Right lobe of liver (tissue), 6 donors: ENCODE measurements around the gene ABHD11. TPM values are rescaled to one million over a fixed set of nuclear protein-coding genes. Genes with fewer than 3 reads are reported as not detected.
"Not testable (repeated sequence)": the region's sequence is repeated elsewhere in the genome, so short reads cannot be mapped to it uniquely, and the experiment has no call there.

ENCODE experiments used
- ATAC-seq, 4 donors: fragments of 200-7000 bp; cut with Tn5 transposase; one replicate each; pipeline ENCODE4 v1.9.1; 2020; ENCODE audit warnings: mild to moderate bottlenecking in 4 of 4, moderate library complexity in 4 of 4
- DNase-seq, 3 donors: peaks; one replicate each; pipeline ENCODE4 v3.0.0-alpha.2; 2020
- H3K27ac ChIP-seq, 3 donors: fragments of 200-600 bp; one replicate each; pipeline ENCODE4 v1.8.0; 2022
- H3K27me3 ChIP-seq, 2 donors: fragments of 200-600 bp; one replicate each; pipeline ENCODE4 v1.8.0; 2022
- H3K36me3 ChIP-seq, 4 donors: fragments of 200-600 bp; sonication (generic) in 1 of 4; one replicate each; pipeline versions ENCODE4 v1.5.1 to v1.8.0; 2017 to 2022; ENCODE audit warnings: control low read depth in 1 of 4
- H3K4me1 ChIP-seq, 4 donors: fragments of 200-600 bp; sonication (generic) in 1 of 4; one replicate each; pipeline versions ENCODE4 v1.5.1 to v1.8.0; 2017 to 2022; ENCODE audit warnings: control low read depth in 1 of 4
- H3K4me3 ChIP-seq, 3 donors: fragments of 200-600 bp; one replicate each; pipeline ENCODE4 v1.8.0; 2022
- H3K9me3 ChIP-seq, 4 donors: fragments of 200-600 bp; sonication (generic) in 1 of 4; one replicate each; pipeline versions ENCODE4 v1.5.1 to v1.8.0; 2017 to 2022; ENCODE audit warnings: control low read depth in 1 of 4
- POLR2A ChIP-seq: fragments of 450-650 bp; IDR thresholded peaks from one replicate; pipeline ENCODE4 v1.6.1; 2017; ENCODE audit warnings: antibody characterized with exemption, mild to moderate bottlenecking
- WGBS: methylation state at CpG from one replicate; pipeline ENCODE4 v1.1.6; 2018; ENCODE audit warnings: low coverage, low lambda C conversion rate; ENCODE audit not compliant: insufficient coverage; ENCODE audit errors: missing lambda C conversion rate; 5-methylcytosine and 5-hydroxymethylcytosine counted together
- intact Hi-C, 2 donors: fragments of 100-400 bp; cut with DNase I; formaldehyde crosslinking; loops; one replicate each; pipeline versions ENCODE4 v1.11.2 to v1.14.1; 2022
- total RNA-seq, 6 experiments: library from RNA; depleted of rRNA in 2 of 6; stranded (reverse); fragments of >200 nt in 2 of 6; fragmentation: NEBNext Ultra II Directional in 3 of 6; extraction: Animal tissue kit (Norgen Biotek cat#: 25700) in 3 of 6; gene quantifications; one replicate each; pipeline versions ENCODE4 v1.1.0 to v1.2.4, GENCODE V29; 2016 to 2023
- TF ChIP-seq, protein P1 (sequence below), 4 donors: fragments of 200-600 bp in 3 of 4; fragments of 450-650 bp in 1 of 4; IDR thresholded peaks; one replicate each; pipeline versions ENCODE4 v1.5.1 to v1.8.0; 2016 to 2022; ENCODE audit warnings: antibody characterized with exemption in 4 of 4, mild to moderate bottlenecking in 2 of 4
- donor health status: DM: no; HTN: yes; CAD: no.
- donor health status: DM: no; HTN: no; CAD: no.
- donor health status: DM: no; HTN: no; CAD: no.
- donor health status: DM: no; HTN: yes; CAD: no.
- donor health status: DM: no; HTN: yes; CAD: no.

Gene ABHD11
- total RNA-seq, 6 experiments from 2014 or later: 5.6 to 8.4 (median 7.0) TPM

DNA sequence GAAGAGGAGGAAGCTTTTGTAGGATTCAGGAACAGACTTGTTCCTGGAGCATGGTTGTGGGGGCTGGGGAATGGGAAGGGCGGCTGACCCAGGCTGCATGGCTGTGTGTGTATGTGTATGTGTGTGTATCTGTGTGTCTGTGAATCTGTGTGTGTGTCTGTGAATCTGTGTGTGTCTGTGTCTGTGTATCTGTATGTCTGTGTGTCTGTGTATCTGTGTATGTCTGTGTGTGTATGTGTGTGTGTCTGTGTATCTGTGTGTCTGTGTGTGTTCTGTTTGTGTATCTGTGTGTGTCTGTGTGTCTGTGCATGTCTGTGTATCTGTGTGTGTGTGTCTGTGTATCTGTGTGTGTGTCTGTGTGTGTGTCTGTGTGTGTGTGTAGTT lies 12.5 kb downstream of the ABHD11 start:
- H3K4me3 ChIP-seq: no peak overlapping the region
- TF ChIP-seq, protein P1, sequence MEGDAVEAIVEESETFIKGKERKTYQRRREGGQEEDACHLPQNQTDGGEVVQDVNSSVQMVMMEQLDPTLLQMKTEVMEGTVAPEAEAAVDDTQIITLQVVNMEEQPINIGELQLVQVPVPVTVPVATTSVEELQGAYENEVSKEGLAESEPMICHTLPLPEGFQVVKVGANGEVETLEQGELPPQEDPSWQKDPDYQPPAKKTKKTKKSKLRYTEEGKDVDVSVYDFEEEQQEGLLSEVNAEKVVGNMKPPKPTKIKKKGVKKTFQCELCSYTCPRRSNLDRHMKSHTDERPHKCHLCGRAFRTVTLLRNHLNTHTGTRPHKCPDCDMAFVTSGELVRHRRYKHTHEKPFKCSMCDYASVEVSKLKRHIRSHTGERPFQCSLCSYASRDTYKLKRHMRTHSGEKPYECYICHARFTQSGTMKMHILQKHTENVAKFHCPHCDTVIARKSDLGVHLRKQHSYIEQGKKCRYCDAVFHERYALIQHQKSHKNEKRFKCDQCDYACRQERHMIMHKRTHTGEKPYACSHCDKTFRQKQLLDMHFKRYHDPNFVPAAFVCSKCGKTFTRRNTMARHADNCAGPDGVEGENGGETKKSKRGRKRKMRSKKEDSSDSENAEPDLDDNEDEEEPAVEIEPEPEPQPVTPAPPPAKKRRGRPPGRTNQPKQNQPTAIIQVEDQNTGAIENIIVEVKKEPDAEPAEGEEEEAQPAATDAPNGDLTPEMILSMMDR (IDR thresholded peaks at IDR 0.05): no peak
- no peak for TF ChIP-seq POLR2A
- no peak for ATAC-seq
- H3K36me3 ChIP-seq: no peaks in the 10 kb centered on the region
- H3K27ac ChIP-seq: no peak overlapping the region
- DNase-seq: no peak
- no peaks in the 10 kb centered on the region for H3K9me3 ChIP-seq
- H3K4me1 ChIP-seq: peaks cover 0 to 8% (median 4%) of the 10 kb centered on the region in 4 donors
- WGBS: 45% methylated on average over 1 of the region's 1 CpG
- intact Hi-C loops: loop anchor here (5.0 to 10.0 kb wide), 3 partner anchors 51 to 119 kb away; partner anchors contain the start of gene MLXIPL (in 1 of the 2)
- H3K27me3 ChIP-seq: no peaks in the 10 kb centered on the region

DNA sequence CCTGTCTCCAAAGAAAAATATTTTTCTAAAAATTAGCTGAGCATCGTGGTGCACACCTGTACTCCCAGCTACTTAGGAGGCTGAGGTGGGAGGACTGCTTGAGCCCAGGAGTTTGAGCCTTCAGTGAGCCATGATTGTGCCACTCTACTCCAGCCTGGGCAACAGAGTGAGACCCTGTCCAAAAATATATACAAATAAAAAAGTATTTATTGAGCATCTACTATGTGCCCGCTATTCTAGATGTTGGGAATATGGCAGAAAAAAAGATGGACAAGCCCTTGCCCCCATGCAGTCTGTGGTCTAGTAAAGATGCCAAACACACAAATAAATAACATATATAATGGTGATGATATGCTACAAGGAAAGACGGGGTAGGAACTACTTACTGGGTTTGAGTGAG lies 14.8 kb downstream of the ABHD11 start:
- no peaks in the 10 kb centered on the region for H3K9me3 ChIP-seq
- no peaks in the 10 kb centered on the region for H3K27me3 ChIP-seq
- 100% methylated on average over 3 of the region's 3 CpGs for WGBS
- no peak for ATAC-seq
- DNase-seq: no peak
- H3K36me3 ChIP-seq: no peaks in the 10 kb centered on the region
- H3K4me1 ChIP-seq: peaks cover 0 to 10% (median 4%) of the 10 kb centered on the region in 4 donors
- no peak overlapping the region for H3K27ac ChIP-seq
- intact Hi-C loops: loop anchor here in 1 of 2 donors (10.0 kb wide), 2 partner anchors 49 to 99 kb away; partner anchors contain the start of gene MLXIPL
- TF ChIP-seq, protein P1 (IDR thresholded peaks at IDR 0.05): no peak
- TF ChIP-seq POLR2A: no peak
- no peak overlapping the region for H3K4me3 ChIP-seq

DNA sequence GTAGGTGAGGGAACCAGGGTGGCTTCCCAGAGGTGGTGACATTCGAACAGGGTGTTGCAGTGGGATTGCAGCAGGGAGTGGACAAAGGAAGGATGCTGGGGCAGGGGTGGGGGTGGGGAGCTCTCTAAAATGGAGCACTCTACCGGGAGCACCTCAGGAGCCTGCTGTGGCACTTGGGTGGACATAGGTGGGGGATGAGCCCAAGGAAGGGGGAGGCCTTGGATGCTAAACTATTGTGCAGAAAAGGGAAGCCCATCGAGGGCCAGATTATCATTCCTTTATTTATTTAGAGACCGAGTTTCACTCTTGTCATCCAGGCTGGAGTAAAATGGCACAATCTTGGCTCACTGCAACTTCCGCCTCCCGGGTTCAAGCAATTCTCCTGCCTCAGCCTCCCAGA lies 15.8 kb downstream of the ABHD11 start:
- H3K36me3 ChIP-seq: no peaks in the 10 kb centered on the region
- H3K27ac ChIP-seq: no peak overlapping the region
- H3K4me3 ChIP-seq: no peak overlapping the region
- 53% methylated on average over 6 of the region's 6 CpGs for WGBS
- TF ChIP-seq POLR2A: no peak
- TF ChIP-seq, protein P1 (IDR thresholded peaks at IDR 0.05): no peak
- peaks cover 0 to 10% (median 4%) of the 10 kb centered on the region in 4 donors for H3K4me1 ChIP-seq
- no peak for ATAC-seq
- intact Hi-C loops: loop anchor here in 1 of 2 donors (10.0 kb wide), 2 partner anchors 48 to 98 kb away; partner anchors contain the start of gene MLXIPL
- H3K9me3 ChIP-seq: no peaks in the 10 kb centered on the region
- no peak for DNase-seq
- H3K27me3 ChIP-seq: no peaks in the 10 kb centered on the region

DNA sequence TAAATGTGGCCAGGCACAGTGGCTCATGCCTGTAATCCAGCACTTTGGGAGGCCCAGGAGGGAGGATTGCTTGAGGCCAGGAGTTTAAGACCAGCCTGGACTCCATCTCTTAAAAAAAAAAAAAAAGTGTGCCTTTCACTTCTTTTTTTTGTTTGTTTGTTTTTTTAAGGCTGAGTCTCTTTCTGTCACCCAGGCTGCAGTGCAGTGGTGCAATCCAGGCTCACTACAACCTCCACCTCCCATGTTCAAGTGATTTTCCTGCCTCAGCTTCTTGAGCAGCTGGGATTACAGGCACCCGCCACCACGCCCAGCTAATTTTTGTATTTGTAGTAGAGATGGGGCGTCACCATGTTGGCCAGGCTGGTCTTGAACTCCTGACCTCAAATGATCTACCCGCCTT lies 16.4 kb downstream of the ABHD11 start:
- ATAC-seq, DNase-seq, H3K27ac ChIP-seq, H3K27me3 ChIP-seq, H3K9me3 ChIP-seq, H3K36me3 ChIP-seq, H3K4me3 ChIP-seq: not testable (repeated sequence)
- H3K4me1 ChIP-seq: peaks cover 0 to 10% (median 4%) of the 10 kb centered on the region in 4 donors
- WGBS: 45% methylated on average over 4 of the region's 4 CpGs
- intact Hi-C loops: loop anchor here in 1 of 2 donors (10.0 kb wide), 2 partner anchors 47 to 97 kb away; partner anchors contain the start of gene MLXIPL

DNA sequence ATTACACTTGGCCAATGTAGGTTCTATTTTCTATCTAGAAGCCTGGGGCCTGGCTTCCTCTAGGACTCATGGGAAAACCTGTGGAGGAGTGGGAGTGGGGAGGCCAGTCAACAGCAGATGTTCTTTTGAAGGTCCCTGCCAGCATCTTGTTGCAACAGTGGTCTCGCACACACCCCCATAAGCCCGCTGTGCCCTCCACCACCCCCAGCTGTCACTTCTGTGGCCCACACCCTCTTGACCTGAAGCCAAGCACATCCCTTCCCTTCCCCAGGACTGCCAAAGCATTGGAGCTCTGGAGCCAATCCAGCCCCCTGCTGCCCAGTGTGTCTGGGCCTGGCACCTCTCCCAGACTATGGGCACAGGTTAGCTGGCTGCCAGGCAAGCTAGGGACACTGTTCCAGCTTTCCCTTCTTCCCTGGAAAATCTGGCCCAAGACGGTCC lies 17.2 kb downstream of the ABHD11 start:
- Histone ChIP-seq H3K27ac (no peak overlapping the region), H3K36me3 (no peaks in the 10 kb centered on the region), H3K4me3 (no peak overlapping the region), H3K4me1 (peaks cover 0 to 10% (median 4%) of the 10 kb centered on the region in 4 donors), H3K9me3 (no peaks in the 10 kb centered on the region), H3K27me3 (no peaks in the 10 kb centered on the region)
- intact Hi-C loops: loop anchor here in 1 of 2 donors (10.0 kb wide), 2 partner anchors 47 to 97 kb away; partner anchors contain the start of gene MLXIPL
- TF ChIP-seq, protein P1 (IDR thresholded peaks at IDR 0.05): no peak
- TF ChIP-seq POLR2A: no peak
- peak; percentile 87 to 96 (median 92) for DNase-seq
- 33% methylated on average over 1 of the region's 3 CpGs for WGBS
- ATAC-seq: peak; percentile 80 to 84 (median 80)

DNA sequence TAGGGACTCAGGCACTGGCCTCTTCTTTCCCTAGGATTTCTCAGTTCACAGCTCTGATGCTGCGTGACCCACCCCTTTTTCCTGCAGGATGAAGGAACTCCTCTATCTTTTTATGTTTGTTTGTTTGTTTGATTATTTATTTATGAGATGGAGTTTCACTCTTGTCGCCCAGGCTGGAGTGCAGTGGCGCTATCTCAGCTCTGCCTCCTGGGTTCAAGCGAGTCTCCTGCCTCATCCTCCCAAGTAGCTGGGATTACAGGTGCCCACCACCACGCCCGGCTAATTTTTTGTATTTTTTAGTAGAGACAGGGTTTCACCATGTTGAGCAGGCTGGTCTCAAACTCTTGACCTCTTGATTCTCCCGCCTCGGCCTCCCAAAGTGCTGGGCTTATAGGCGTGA lies 18.2 kb downstream of the ABHD11 start:
- intact Hi-C loops: loop anchor here in 1 of 2 donors (10.0 kb wide), 2 partner anchors 46 to 96 kb away; partner anchors contain the start of gene MLXIPL
- H3K4me1 ChIP-seq: peaks cover 0 to 10% (median 4%) of the 10 kb centered on the region in 4 donors
- H3K4me3 ChIP-seq, H3K36me3 ChIP-seq, H3K9me3 ChIP-seq, H3K27me3 ChIP-seq, H3K27ac ChIP-seq, DNase-seq, ATAC-seq: not testable (repeated sequence)
- WGBS: 87% methylated on average over 6 of the region's 9 CpGs
